Endothelial cell of umbilical vein (primary cell): ENCODE measurements around the gene TIFAB. TPM values are rescaled to one million over a fixed set of nuclear protein-coding genes. Genes with fewer than 3 reads are reported as not detected.

Experiments used
- BruUV-seq: library from RNA; stranded (reverse); fragments of 400-500 nt; replicated peaks from 2 replicates; lab custom pipeline; 2021; lab: Mats Ljungman, UMichigan
- CTCF ChIA-PET: fragments of 300-600, 350-600 bp; sonication (Branson Sonifier 250); formaldehyde crosslinking; loops from one replicate; lab custom pipeline; 2021; ENCODE audit warnings: antibody characterized with exemption, inconsistent platforms; lab: Charles Lee
- POLR2A ChIA-PET: fragments of 300-600, 350-600 bp; sonication (Branson Sonifier 250); formaldehyde crosslinking; loops from one replicate; lab custom pipeline; 2021; ENCODE audit warnings: antibody characterized with exemption, inconsistent platforms; lab: Charles Lee
- DNase-seq: peaks from one replicate; pipeline ENCODE4 v3.0.0-alpha.2; 2011; ENCODE audit warnings: low read depth, low spot score
- FAIRE-seq: peaks from 2 replicates; lab custom pipeline; 2011; peaks lifted over from hg19 to GRCh38; lab: Jason Lieb, UNC
- H2AFZ ChIP-seq: 2 replicates; pipeline ENCODE4 v1.6.0; 2012; ENCODE audit warnings: low read depth, low read length, control low read depth, inconsistent platforms
- H3K27ac ChIP-seq: 2 replicates; pipeline ENCODE4 v1.5.1; 2011; ENCODE audit warnings: low read depth, mild to moderate bottlenecking, control low read depth, low read length, moderate library complexity; ENCODE audit not compliant: insufficient read depth
- H3K27me3 ChIP-seq, 2 experiments: 2 replicates each; pipeline versions ENCODE4 v1.6.0 to v1.6.1; 2011; ENCODE audit warnings: low read length in 2 of 2, mixed read lengths in 1 of 2; ENCODE audit not compliant: control insufficient read depth in 2 of 2, insufficient read depth in 2 of 2
- H3K36me3 ChIP-seq, 2 experiments: 2 replicates in 1 of 2; 3 replicates in 1 of 2; pipeline ENCODE4 v1.5.1; 2011; ENCODE audit warnings: low read length in 2 of 2, mild to moderate bottlenecking in 1 of 2, moderate library complexity in 1 of 2; ENCODE audit not compliant: control insufficient read depth in 2 of 2, insufficient read depth in 2 of 2; ENCODE audit errors: extremely low read depth in 1 of 2
- H3K4me1 ChIP-seq: 3 replicates; pipeline ENCODE4 v1.5.1; 2011; ENCODE audit warnings: mild to moderate bottlenecking, low read length; ENCODE audit not compliant: control insufficient read depth, insufficient read depth; ENCODE audit errors: extremely low read depth
- H3K4me2 ChIP-seq: 2 replicates; pipeline ENCODE4 v1.6.1; 2011; ENCODE audit warnings: low read length, control low read depth, mixed read lengths; ENCODE audit not compliant: insufficient read depth
- H3K4me3 ChIP-seq, 3 experiments: fragments of 200-600 bp in 1 of 3; sonication (generic), shearing (Covaris generic) in 1 of 3; replicated peaks in 1 of 3; 2 replicates each; pipeline ENCODE4 v1.5.1; 2011 to 2016; ENCODE audit warnings: control low read depth in 3 of 3, low read length in 3 of 3, mild to moderate bottlenecking in 2 of 3, inconsistent platforms in 1 of 3, low read depth in 1 of 3, moderate library complexity in 1 of 3; ENCODE audit not compliant: insufficient read depth in 1 of 3
- H3K79me2 ChIP-seq: 2 replicates; pipeline ENCODE4 v1.6.0; 2012; ENCODE audit warnings: low read length, inconsistent platforms; ENCODE audit not compliant: control insufficient read depth, insufficient read depth
- H3K9ac ChIP-seq: replicated peaks from 2 replicates; pipeline ENCODE3; 2011; ENCODE audit warnings: low read length, control low read depth; ENCODE audit not compliant: insufficient read depth; ENCODE audit errors: extremely low read depth
- H3K9me1 ChIP-seq: replicated peaks from 3 replicates; pipeline ENCODE4 v1.6.0; 2011; ENCODE audit warnings: mild to moderate bottlenecking, low read length; ENCODE audit not compliant: control insufficient read depth, insufficient read depth; ENCODE audit errors: extremely low read depth
- H3K9me3 ChIP-seq: replicated peaks from 2 replicates; pipeline ENCODE4 v1.5.1; 2012; ENCODE audit warnings: low read length, inconsistent platforms; ENCODE audit not compliant: control insufficient read depth, insufficient read depth
- H4K20me1 ChIP-seq: replicated peaks from 2 replicates; pipeline ENCODE3; 2011; ENCODE audit warnings: mild to moderate bottlenecking, low read length; ENCODE audit not compliant: control insufficient read depth, insufficient read depth; ENCODE audit errors: extremely low read depth
- CTCF ChIP-seq, 2 donors: IDR thresholded peaks; 1 replicate in 1 of 2; 2 replicates in 1 of 2; pipeline ENCODE4 v1.5.1; 2011; ENCODE audit warnings: low read length in 2 of 2, mild to moderate bottlenecking in 2 of 2, moderate library complexity in 2 of 2, control low read depth in 1 of 2, inconsistent platforms in 1 of 2, low read depth in 1 of 2; ENCODE audit not compliant: insufficient read depth in 1 of 2; ENCODE audit errors: extremely low read depth in 1 of 2
- EZH2 ChIP-seq: IDR thresholded peaks from 2 replicates; pipeline ENCODE4 v1.6.1; 2012; ENCODE audit warnings: borderline replicate concordance, low read depth, mild to moderate bottlenecking, moderate library complexity, low read length, inconsistent platforms; ENCODE audit not compliant: severe bottlenecking
- FOS ChIP-seq: IDR thresholded peaks from 2 replicates; pipeline ENCODE4 v1.6.1; 2011; ENCODE audit warnings: mild to moderate bottlenecking, low read length, moderate library complexity, borderline replicate concordance; ENCODE audit not compliant: insufficient read depth
- GATA2 ChIP-seq: IDR thresholded peaks from 2 replicates; pipeline ENCODE4 v1.7.0; 2011; ENCODE audit warnings: low read depth, mild to moderate bottlenecking, moderate library complexity, mixed read lengths, low read length; ENCODE audit not compliant: insufficient read length, insufficient read depth
- JUN ChIP-seq: IDR thresholded peaks from 2 replicates; pipeline ENCODE4 v1.6.1; 2011; ENCODE audit warnings: borderline replicate concordance, low read depth; ENCODE audit not compliant: insufficient read length, insufficient read depth
- MYC ChIP-seq: IDR thresholded peaks from one replicate; pipeline ENCODE4 v1.6.1; 2011; ENCODE audit warnings: mild to moderate bottlenecking, low read depth, low read length
- POLR2A ChIP-seq: IDR thresholded peaks from 2 replicates; pipeline ENCODE4 v1.6.1; 2012; ENCODE audit warnings: low read depth, mild to moderate bottlenecking, control low read depth, low read length
- POLR2AphosphoS5 ChIP-seq: IDR thresholded peaks from 2 replicates; pipeline ENCODE4 v1.6.1; 2012; ENCODE audit warnings: low read depth, mild to moderate bottlenecking, control low read depth, low read length, moderate library complexity; ENCODE audit not compliant: insufficient read depth
- dilution Hi-C: fragments of 300-500 bp; cut with MboI; formaldehyde crosslinking; loops from one replicate; pipeline ENCODE4 v1.15.0; 2019; ENCODE audit warnings: low sequenced_read_pairs; ENCODE audit not compliant: extremely low pct_ligation_motif_present
- intact Hi-C: fragments of 100-400 bp; cut with micrococcal nuclease; formaldehyde crosslinking; loops from one replicate; pipeline ENCODE4 v1.10.0; 2022
- polyA plus RNA-seq, 4 experiments: library from polyadenylated mRNA; depleted of rRNA in 3 of 4; stranded (reverse) in 3 of 4; unstranded in 1 of 4; fragments of >200 nt; gene quantifications; 2 replicates each; pipeline versions ENCODE4 v1.2.1 to v1.2.3, GENCODE V29; 2011 to 2012; ENCODE audit warnings: missing spikeins in 1 of 4
- total RNA-seq: library from RNA; stranded (reverse); gene quantifications from 2 replicates; pipeline ENCODE4 v1.2.3, GENCODE V29; 2021
- TF ChIP-seq, protein P1 (sequence below): IDR thresholded peaks from 2 replicates; pipeline ENCODE4 v1.6.1; 2011; ENCODE audit not compliant: insufficient read depth, insufficient read length

The TIFAB gene
- total and polyA plus RNA-seq, 2 donors (not counting 3 experiments of a cell fraction or from before 2014, with no cell fraction given): not detected

GRCh38 chr5:135450336-135450735, 1.8 kb downstream of the TIFAB start:
- DNase-seq (no peak), FAIRE-seq (no peak)
- TF ChIP-seq JUN: no peak
- TF ChIP-seq CTCF (IDR thresholded peaks at IDR 0.05; ENCODE audit: extremely low read depth in 1 of 2, insufficient read depth in 1 of 2, low read depth in 1 of 2, low read length in 2 of 2): no peak
- TF ChIP-seq FOS: no peak
- TF ChIP-seq POLR2A: no peak
- no peak for TF ChIP-seq POLR2AphosphoS5
- no peak for TF ChIP-seq EZH2
- TF ChIP-seq, protein P1, sequence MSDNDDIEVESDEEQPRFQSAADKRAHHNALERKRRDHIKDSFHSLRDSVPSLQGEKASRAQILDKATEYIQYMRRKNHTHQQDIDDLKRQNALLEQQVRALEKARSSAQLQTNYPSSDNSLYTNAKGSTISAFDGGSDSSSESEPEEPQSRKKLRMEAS: no peak
- TF ChIP-seq MYC: no peak
- TF ChIP-seq GATA2: no peak
- Histone ChIP-seq H3K4me2 (no peak overlapping the region), H3K36me3 (no peaks in the 10 kb centered on the region), H3K4me1 (no peaks in the 10 kb centered on the region), H2AFZ (no peak overlapping the region), H3K9me3 (no peaks in the 10 kb centered on the region), H3K27me3 (peaks cover 5 to 8% of the 10 kb centered on the region in 2 experiments), H4K20me1 (no peaks in the 10 kb centered on the region), H3K9me1 (no peaks in the 10 kb centered on the region), H3K4me3 (no peak overlapping the region), H3K9ac (no peak overlapping the region), H3K27ac (no peak overlapping the region), H3K79me2 (no peaks in the 10 kb centered on the region)
- ChIA-PET POLR2A (no interaction called here), CTCF (interaction anchor here (1.0 kb wide), 1 partner anchor 8 kb away, joined by 3 read pairs; no protein-coding TSS in a partner anchor)
- no TSS peak for BruUV-seq
- intact Hi-C loops: no loop called here
- dilution Hi-C loops: loop anchor here (25.0 kb wide), 1 partner anchor 112 kb away; no protein-coding TSS in a partner anchor
